NCI-H2029 (cell line): Measurements from ENCODE around the gene AMER1.

ENCODE experiments used
- DNase-seq: peaks from one replicate; lab custom pipeline; 2025; lab: John Stamatoyannopoulos, UW

The AMER1 gene

DNA sequence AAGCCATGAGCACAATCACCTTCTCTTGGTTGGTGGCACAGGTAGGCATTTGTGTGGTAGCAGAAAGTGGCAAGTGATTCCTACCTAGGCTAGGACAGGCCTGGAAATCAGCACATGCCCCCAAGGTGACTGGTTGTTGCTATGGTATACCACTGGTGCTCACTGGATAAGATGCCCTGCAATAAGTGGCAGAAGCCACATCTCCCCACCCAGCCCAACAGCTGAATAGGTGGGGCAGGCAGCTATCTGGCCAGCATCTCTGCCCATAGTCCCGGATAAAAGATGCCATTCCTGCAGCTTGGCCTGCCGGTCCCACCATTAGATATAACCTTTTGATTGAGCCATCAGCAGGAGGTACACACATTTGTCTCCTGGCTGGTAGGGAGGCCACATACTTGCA lies 21.1 kb downstream of the AMER1 start:
- DNase-seq, result no peak

DNA sequence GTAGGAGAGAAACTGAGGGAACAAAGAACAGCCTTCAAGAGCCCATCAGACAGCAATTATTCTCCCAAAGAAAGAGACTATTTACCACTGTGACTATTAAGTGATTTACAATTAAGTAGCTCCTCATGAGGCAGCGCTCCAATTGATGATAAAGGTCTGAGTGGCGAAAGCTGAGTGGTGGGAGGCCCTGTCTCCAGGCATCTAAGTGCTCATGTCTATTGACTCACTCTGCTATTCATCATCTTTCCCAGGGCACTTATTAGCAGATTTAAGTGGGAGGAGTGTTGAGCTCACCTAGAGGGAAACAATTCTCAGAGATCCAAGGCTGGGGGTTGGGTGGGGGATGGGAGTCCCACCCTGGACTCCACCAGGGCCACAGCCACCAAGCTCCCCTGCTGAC lies 23.3 kb downstream of the AMER1 start:
- no peak for DNase-seq

DNA sequence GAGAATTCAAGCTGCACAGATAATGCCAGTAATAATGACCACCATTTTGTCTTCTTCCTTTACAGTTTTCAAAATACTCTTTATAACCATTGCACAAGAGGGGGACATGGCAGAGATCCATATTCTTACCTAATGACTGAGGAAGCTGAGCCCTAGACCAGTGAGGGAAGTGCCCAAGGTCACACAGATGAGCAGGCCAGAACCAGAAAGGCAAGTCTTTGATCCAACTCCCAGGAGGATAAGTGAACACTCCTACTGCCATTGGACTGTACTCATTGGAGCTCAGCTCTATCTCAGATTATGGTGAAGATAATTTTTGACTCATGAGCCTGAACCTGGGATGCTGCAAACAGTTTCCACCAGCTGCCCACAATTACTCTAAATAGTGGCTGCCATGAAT lies 28.6 kb downstream of the AMER1 start:
- DNase-seq, result no peak

DNA sequence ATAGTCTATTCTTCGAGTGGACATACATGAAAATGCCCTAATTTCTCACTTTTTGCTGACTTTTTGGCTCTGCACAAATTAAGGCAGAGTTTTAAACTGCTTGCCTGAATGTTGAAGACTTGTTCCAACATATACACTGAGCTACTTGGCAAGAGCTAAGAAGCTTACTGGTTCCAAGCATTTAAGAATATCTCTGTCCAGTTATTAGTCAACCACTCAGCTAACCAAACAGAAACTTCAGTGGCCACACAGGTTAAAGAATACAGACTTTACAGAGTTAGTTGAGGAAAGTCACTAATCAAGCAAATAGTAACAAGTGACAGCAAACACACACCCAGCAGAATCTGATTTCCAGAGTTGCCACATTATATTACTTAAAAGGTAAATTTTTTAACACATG lies 35.5 kb downstream of the AMER1 start:
- no peak for DNase-seq

DNA sequence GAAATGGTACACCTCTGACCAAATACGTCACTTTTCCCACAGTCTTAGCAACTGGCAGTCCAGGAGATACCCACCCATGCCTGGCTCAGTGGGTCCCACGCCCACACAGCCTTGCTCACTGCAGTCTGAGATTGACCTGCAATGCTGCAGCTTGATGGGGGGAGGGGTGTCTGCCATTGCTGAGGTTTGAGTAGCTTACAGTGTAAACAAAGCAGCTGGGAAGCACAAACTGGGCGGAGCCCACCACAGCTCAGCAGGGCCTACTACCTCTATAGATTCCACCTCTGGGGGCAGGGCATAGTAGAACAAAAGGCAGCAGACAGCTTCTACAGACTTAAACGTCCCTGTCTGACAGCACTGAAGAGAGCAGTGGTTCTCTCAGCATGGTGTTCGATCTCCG lies 52.7 kb downstream of the AMER1 start:
- DNase-seq, result no peak

DNA sequence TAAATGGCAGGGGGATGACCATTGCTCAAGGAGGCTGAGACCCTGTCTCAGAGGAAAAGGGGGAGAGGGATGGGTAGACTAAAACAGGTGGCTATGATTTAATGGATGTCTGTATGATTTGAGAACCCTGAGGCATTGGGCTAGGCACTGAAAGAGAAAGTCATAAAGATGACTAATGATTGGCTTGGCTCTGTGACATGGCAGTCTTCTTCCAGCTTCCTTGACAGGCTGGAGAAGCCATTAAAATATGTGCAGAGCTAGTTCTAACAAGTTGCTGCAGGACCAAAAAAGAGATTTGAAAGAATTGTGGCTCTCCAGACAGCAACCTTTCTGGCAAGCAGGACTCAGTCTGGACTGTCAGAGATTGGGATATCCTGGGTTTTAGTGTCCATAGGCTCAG lies 53.6 kb downstream of the AMER1 start:
- DNase-seq, result no peak

DNA sequence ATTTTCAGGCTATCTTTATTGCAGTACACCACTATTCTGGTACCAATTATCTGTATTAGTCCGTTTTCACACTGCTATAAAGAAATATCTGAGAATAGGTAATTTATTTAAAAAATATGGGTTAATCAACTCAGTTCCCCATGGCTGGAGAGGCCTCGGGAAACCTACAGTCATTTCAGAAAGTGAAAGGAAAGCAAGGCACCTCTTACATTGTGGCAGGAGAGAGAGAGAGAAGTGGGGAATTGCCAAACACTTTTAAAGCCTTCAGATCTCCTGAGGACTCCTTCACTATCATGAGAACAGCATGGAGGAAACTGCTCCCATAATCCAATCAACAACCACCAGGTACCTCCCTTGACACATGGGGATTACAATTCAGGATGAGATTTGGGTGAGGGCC lies 54.7 kb downstream of the AMER1 start:
- no peak for DNase-seq
